T-helper 17 cell (primary cell): ENCODE measurements around the gene ADGRD2. TPM values are rescaled to one million over a fixed set of nuclear protein-coding genes. Genes with fewer than 3 reads are reported as not detected.

Source experiments
- ATAC-seq: fragments of 150-1000 bp; cut with Tn5 transposase; 2 replicates; pipeline ENCODE4 v1.10.0; 2021; ENCODE audit warnings: mild to moderate bottlenecking, moderate library complexity
- DNase-seq, 3 donors: peaks; one replicate each; pipeline versions ENCODE4 v3.0.0 to v3.0.0-alpha.2; 2020 to 2021
- H3K9me3 ChIP-seq: one replicate; pipeline ENCODE4 v1.7.0; 2013; ENCODE audit warnings: low read length, mild to moderate bottlenecking; ENCODE audit not compliant: control insufficient read depth, poor library complexity, severe bottlenecking
- H3K27ac Mint-ChIP-seq: one replicate; pipeline ENCODE4 v1.8.0; 2022; ENCODE audit warnings: mild to moderate bottlenecking, moderate library complexity, mixed read lengths
- H3K27me3 Mint-ChIP-seq: one replicate; pipeline ENCODE4 v1.8.0; 2022; ENCODE audit warnings: mixed read lengths
- H3K36me3 Mint-ChIP-seq: one replicate; pipeline ENCODE4 v1.8.0; 2022; ENCODE audit warnings: low read depth, mixed read lengths
- H3K4me1 Mint-ChIP-seq: one replicate; pipeline ENCODE4 v1.8.0; 2022; ENCODE audit warnings: mild to moderate bottlenecking, mixed read lengths
- H3K4me3 Mint-ChIP-seq: one replicate; pipeline ENCODE4 v1.8.0; 2022; ENCODE audit warnings: mild to moderate bottlenecking, moderate library complexity, mixed read lengths
- total RNA-seq, 4 donors: library from RNA in 2 of 4; stranded (reverse) in 2 of 4; gene quantifications; one replicate each; pipeline ENCODE4 v1.2.3 and lab custom pipeline; 2022 to 2026

Gene ADGRD2
- total RNA-seq, 2 donors from 2014 or later: not detected

GRCh38 chr9:124442826-124443225, 7.4 kb upstream of the ADGRD2 start:
- peaks cover 2% of the 10 kb centered on the region for H3K9me3 ChIP-seq
- peaks cover 2% of the 10 kb centered on the region for H3K36me3 Mint-ChIP-seq
- ATAC-seq (no peak), DNase-seq (no peak)
- no peaks in the 10 kb centered on the region for H3K4me1 Mint-ChIP-seq
- H3K27me3 Mint-ChIP-seq: peaks cover 32% of the 10 kb centered on the region
- H3K4me3 Mint-ChIP-seq: no peak overlapping the region
- H3K27ac Mint-ChIP-seq: no peak overlapping the region

- no peak for ATAC-seq
- no peak for DNase-seq
- no peaks in the 10 kb centered on the region for H3K4me1 Mint-ChIP-seq
These were observed 6.6 kb upstream of the ADGRD2 start for GRCh38 chr9:124443625-124444024.

GRCh38 chr9:124444166-124444565, 6.1 kb upstream of the ADGRD2 start:
- peaks cover 40% of the 10 kb centered on the region for H3K27me3 Mint-ChIP-seq
- no peak overlapping the region for H3K4me3 Mint-ChIP-seq
- H3K9me3 ChIP-seq: peaks cover 2% of the 10 kb centered on the region
- H3K27ac Mint-ChIP-seq: no peak overlapping the region
- H3K4me1 Mint-ChIP-seq: no peaks in the 10 kb centered on the region
- no peak for ATAC-seq
- DNase-seq: no peak
- H3K36me3 Mint-ChIP-seq: peaks cover 2% of the 10 kb centered on the region

More at GRCh38 chr9:124443625-124444024, 6.6 kb upstream of the ADGRD2 start:
- Mint-ChIP-seq H3K27ac (no peak overlapping the region), H3K36me3 (peaks cover 2% of the 10 kb centered on the region), H3K4me3 (no peak overlapping the region), H3K27me3 (peaks cover 39% of the 10 kb centered on the region)
- peaks cover 2% of the 10 kb centered on the region for H3K9me3 ChIP-seq

- H3K4me1 Mint-ChIP-seq: no peaks in the 10 kb centered on the region
- peaks cover 47% of the 10 kb centered on the region for H3K27me3 Mint-ChIP-seq
- peaks cover under 1% of the 10 kb centered on the region for H3K9me3 ChIP-seq
- ATAC-seq: no peak
- H3K36me3 Mint-ChIP-seq: no peaks in the 10 kb centered on the region
- no peak for DNase-seq
- no peak overlapping the region for H3K27ac Mint-ChIP-seq
- H3K4me3 Mint-ChIP-seq: no peak overlapping the region
These were observed 3.0 kb upstream of the ADGRD2 start for GRCh38 chr9:124447297-124447661.

GRCh38 chr9:124448019-124448418, 2.2 kb upstream of the ADGRD2 start:
- Mint-ChIP-seq H3K36me3 (no peaks in the 10 kb centered on the region), H3K27me3 (peaks cover 45% of the 10 kb centered on the region), H3K27ac (no peak overlapping the region), H3K4me3 (no peak overlapping the region), H3K4me1 (no peaks in the 10 kb centered on the region)
- H3K9me3 ChIP-seq: no peaks in the 10 kb centered on the region
- DNase-seq (no peak), ATAC-seq (no peak)

GRCh38 chr9:124449381-124450151, 685 bp upstream of the ADGRD2 start:
- no peaks in the 10 kb centered on the region for H3K4me1 Mint-ChIP-seq
- no peak overlapping the region for H3K4me3 Mint-ChIP-seq
- H3K9me3 ChIP-seq: no peaks in the 10 kb centered on the region
- peaks cover 45% of the 10 kb centered on the region for H3K27me3 Mint-ChIP-seq
- DNase-seq (no peak), ATAC-seq (no peak)
- H3K36me3 Mint-ChIP-seq: no peaks in the 10 kb centered on the region
- no peak overlapping the region for H3K27ac Mint-ChIP-seq

GRCh38 chr9:124450931-124451661, 845 bp downstream of the ADGRD2 start:
- Mint-ChIP-seq H3K4me3 (no peak overlapping the region), H3K27ac (no peak overlapping the region), H3K27me3 (peaks cover 45% of the 10 kb centered on the region), H3K36me3 (no peaks in the 10 kb centered on the region), H3K4me1 (no peaks in the 10 kb centered on the region)
- no peak for DNase-seq
- ATAC-seq: no peak
- H3K9me3 ChIP-seq: no peaks in the 10 kb centered on the region

- H3K27me3 Mint-ChIP-seq: peaks cover 41% of the 10 kb centered on the region
- H3K9me3 ChIP-seq: no peaks in the 10 kb centered on the region
- H3K4me1 Mint-ChIP-seq: no peaks in the 10 kb centered on the region
- DNase-seq (no peak), ATAC-seq (no peak)
- H3K27ac Mint-ChIP-seq: no peak overlapping the region
- H3K36me3 Mint-ChIP-seq: no peaks in the 10 kb centered on the region
- no peak overlapping the region for H3K4me3 Mint-ChIP-seq
These were observed 2.1 kb downstream of the ADGRD2 start for GRCh38 chr9:124452326-124452725.

- no peaks in the 10 kb centered on the region for H3K4me1 Mint-ChIP-seq
- ATAC-seq (no peak), DNase-seq (no peak)
- peaks cover 40% of the 10 kb centered on the region for H3K27me3 Mint-ChIP-seq
- H3K27ac Mint-ChIP-seq: no peak overlapping the region
- H3K4me3 Mint-ChIP-seq: no peak overlapping the region
- H3K9me3 ChIP-seq: no peaks in the 10 kb centered on the region
- H3K36me3 Mint-ChIP-seq: no peaks in the 10 kb centered on the region
These were observed 2.8 kb downstream of the ADGRD2 start for GRCh38 chr9:124452841-124453585.

GRCh38 chr9:124453586-124454191, 3.4 kb downstream of the ADGRD2 start:
- Mint-ChIP-seq H3K27me3 (peaks cover 33% of the 10 kb centered on the region), H3K4me1 (no peaks in the 10 kb centered on the region), H3K27ac (no peak overlapping the region), H3K4me3 (no peak overlapping the region), H3K36me3 (no peaks in the 10 kb centered on the region)
- no peak for DNase-seq
- ATAC-seq: no peak
- no peaks in the 10 kb centered on the region for H3K9me3 ChIP-seq

GRCh38 chr9:124454296-124454695, 4.0 kb downstream of the ADGRD2 start:
- H3K36me3 Mint-ChIP-seq: no peaks in the 10 kb centered on the region
- ATAC-seq (no peak), DNase-seq (no peak)

GRCh38 chr9:124454791-124455443, 4.7 kb downstream of the ADGRD2 start:
- Mint-ChIP-seq H3K27me3 (peaks cover 25% of the 10 kb centered on the region), H3K4me1 (no peaks in the 10 kb centered on the region), H3K4me3 (no peak overlapping the region), H3K27ac (no peak overlapping the region), H3K36me3 (no peaks in the 10 kb centered on the region)
- no peaks in the 10 kb centered on the region for H3K9me3 ChIP-seq
- ATAC-seq: no peak
- no peak for DNase-seq

More at GRCh38 chr9:124454296-124454695, 4.0 kb downstream of the ADGRD2 start:
- no peak overlapping the region for H3K27ac Mint-ChIP-seq
- H3K4me3 Mint-ChIP-seq: no peak overlapping the region
- H3K4me1 Mint-ChIP-seq: no peaks in the 10 kb centered on the region
- no peaks in the 10 kb centered on the region for H3K9me3 ChIP-seq
- H3K27me3 Mint-ChIP-seq: peaks cover 32% of the 10 kb centered on the region
